COLO829 (cell line): ENCODE measurements around the gene PET117.
"Not testable (repeated sequence)": the region's sequence is repeated elsewhere in the genome, so short reads cannot be mapped to it uniquely, and the experiment has no call there.

Source experiments
- DNase-seq: peaks from one replicate; pipeline ENCODE4 v3.0.0; 2012; ENCODE audit warnings: low spot score

Gene PET117

DNA sequence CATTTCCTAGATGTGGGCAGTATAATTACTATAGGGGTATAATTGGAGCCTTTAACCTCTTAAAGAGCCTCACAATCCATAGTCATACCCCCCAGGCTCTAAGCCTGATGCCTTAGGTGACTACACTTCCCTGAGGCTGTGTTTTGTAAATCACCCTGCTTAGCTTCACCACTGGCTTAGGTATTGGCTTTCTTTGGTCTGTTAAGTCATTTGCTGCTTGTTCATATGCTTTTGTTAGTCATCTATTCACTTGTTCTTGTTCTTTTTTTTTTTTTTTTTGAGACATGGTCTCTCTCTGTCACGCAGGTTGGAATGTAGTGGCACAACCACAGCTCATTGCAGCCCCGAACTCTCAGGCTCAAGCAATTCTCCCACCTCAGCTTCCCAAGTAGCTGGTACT, 26.7 kb downstream of the PET117 start:
- DNase-seq = no peak

- DNase-seq = no peak
Observed at GRCh38 chr20:18165553-18165952, 27.9 kb downstream of the PET117 start.

GRCh38 chr20:18166241-18166881, 28.7 kb downstream of the PET117 start:
- DNase-seq = no peak

DNA sequence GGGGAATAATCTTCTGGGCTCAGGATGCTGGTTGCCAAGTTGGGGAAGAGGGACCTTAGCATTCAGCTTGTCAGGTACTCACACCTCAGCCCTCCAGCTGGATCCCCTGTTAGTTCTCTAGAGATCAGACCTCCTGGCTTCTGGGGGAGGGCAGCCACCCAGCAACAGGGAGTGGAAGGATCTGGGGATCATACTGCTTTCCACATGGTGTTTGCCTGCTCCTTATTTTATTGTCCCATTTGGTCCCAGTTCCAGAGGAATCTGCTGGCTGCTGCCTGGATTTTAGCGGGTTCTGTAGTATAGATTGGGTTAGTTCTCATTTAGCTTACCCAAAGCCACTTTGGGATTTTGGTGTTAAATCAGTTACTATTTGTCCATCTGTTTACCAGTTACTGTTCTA, 29.3 kb downstream of the PET117 start:
- DNase-seq = no peak

GRCh38 chr20:18172379-18172778, 34.7 kb downstream of the PET117 start:
- no peak for DNase-seq

GRCh38 chr20:18174906-18175683, 37.4 kb downstream of the PET117 start:
- DNase-seq = no peak

GRCh38 chr20:18176318-18176785, 38.7 kb downstream of the PET117 start:
- DNase-seq = no peak

- DNase-seq = not testable (repeated sequence)
Observed at GRCh38 chr20:18180366-18180765, 42.7 kb downstream of the PET117 start.

GRCh38 chr20:18180815-18181214, 43.2 kb downstream of the PET117 start:
- no peak for DNase-seq

DNA sequence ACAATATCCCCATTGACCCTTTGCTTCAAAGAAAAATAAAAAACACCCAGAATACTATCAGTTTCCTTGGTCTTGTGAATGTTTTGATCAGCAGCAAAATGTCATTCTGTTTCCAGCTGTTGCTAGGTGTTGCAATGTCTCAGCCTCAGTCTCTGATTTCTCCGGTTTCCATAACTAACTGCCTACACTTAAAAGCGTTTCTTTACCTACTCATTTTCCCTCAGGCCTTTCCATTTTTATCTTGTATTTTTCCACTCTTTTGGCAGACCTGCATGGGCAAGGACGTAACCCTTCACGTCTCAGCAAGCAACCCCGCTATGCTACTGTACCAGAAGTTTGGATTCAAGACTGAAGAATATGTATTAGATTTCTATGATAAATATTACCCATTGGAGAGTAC, 49.4 kb downstream of the PET117 start:
- DNase-seq = no peak

DNA sequence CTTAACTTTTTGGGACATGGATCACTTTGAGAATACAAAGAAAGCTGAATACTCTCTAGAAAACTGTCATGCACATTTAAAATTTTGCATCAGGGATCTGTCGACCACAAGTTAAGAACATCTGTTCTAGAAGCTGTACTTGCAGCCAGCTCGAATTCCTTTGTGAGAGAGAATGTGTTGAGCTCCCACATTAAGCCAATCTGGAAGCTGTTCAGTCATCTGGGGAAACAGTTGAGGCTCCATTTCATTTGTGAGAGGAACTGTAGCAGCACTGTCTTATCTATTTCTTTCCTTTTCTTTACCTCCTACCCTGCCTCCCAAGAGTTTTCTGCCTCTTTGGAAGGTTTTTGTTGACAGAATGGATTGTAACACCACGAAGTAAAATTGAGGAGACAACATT, 50.8 kb downstream of the PET117 start:
- no peak for DNase-seq

DNA sequence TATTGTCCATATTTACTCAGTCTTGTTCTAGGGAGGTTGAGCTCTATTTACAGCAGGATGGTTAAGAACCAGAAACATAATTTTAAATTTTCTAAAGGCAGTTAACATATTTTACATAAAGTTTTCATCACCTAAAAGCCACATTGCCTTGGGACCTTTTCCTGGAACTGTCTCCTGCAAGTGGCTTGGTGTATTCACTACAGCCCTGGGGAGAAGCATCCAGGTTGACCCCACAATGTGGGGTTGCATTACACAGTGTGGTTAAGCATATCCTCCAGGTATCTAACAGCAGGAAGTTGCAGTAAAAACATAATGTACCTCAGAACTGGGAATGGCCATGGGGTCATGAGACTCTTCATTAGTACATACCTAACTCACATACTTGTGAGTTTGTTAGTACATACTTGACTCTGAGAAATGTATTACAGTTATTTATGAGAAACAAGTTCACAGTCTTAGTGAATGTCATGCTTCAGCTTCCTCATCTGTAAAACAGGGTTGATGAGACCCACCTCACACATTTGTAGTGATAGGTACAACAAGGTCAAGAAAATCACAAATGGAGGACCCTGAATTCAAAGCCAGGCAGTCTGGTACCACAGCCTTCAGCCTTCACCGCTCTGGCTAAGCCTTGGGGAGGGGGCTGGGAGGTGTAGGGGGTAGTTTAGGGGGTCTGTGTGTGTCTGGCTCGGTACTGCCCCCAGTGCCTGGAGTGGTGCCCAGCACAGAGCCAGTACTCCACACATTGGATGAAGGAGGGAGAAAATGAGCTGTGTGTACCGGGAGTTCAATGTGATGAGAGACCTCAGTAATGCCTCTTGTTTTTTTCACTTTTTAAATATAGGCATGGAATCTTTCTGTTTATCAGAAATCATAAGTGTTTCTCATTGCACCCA, 52.9 kb downstream of the PET117 start:
- DNase-seq = no peak

GRCh38 chr20:18191306-18191705, 53.6 kb downstream of the PET117 start:
- DNase-seq = no peak
